Common myeloid progenitor, CD34-positive (primary cell): ENCODE measurements around the gene ABLIM3.
A peak's percentile ranks its signal among the peaks of the same experiment; 100 is the strongest.
"Not testable (repeated sequence)": the region's sequence is repeated elsewhere in the genome, so short reads cannot be mapped to it uniquely, and the experiment has no call there.

ENCODE experiments used
- CTCF ChIA-PET: fragments of 350-600 bp; sonication (Branson Sonifier 250); formaldehyde crosslinking; loops from one replicate; lab custom pipeline; 2021; ENCODE audit warnings: antibody characterized with exemption; lab: Charles Lee
- POLR2A ChIA-PET: fragments of 350-600 bp; sonication (Branson Sonifier 250); formaldehyde crosslinking; loops from one replicate; lab custom pipeline; 2021; ENCODE audit warnings: antibody characterized with exemption; lab: Charles Lee
- DNase-seq, 3 donors: peaks; one replicate each; pipeline versions ENCODE4 v3.0.0 to v3.0.0-alpha.2; 2013
- H3K27ac ChIP-seq, 2 experiments: 1 replicate in 1 of 2; 2 replicates in 1 of 2; pipeline ENCODE4 v1.7.0; 2013; ENCODE audit warnings: inconsistent platforms in 2 of 2, low read length in 2 of 2, mild to moderate bottlenecking in 2 of 2, low read depth in 1 of 2, moderate library complexity in 1 of 2; ENCODE audit not compliant: severe bottlenecking in 2 of 2, insufficient read depth in 1 of 2, poor library complexity in 1 of 2
- H3K27me3 ChIP-seq, 5 experiments: replicated peaks in 2 of 5; 1 replicate in 3 of 5; 2 replicates in 2 of 5; pipeline versions ENCODE4 v1.6.1 to v1.7.0; 2013; ENCODE audit warnings: low read length in 4 of 5, mild to moderate bottlenecking in 2 of 5, moderate library complexity in 2 of 5, inconsistent platforms in 1 of 5; ENCODE audit not compliant: insufficient read depth in 5 of 5, control insufficient read depth in 4 of 5
- H3K36me3 ChIP-seq, 4 experiments: 1 replicate in 2 of 4; 2 replicates in 2 of 4; pipeline versions ENCODE4 v1.6.1 to v1.7.0; 2013; ENCODE audit warnings: low read length in 3 of 4, control low read depth in 1 of 4, mild to moderate bottlenecking in 1 of 4; ENCODE audit not compliant: control insufficient read depth in 4 of 4, insufficient read depth in 4 of 4
- H3K4me1 ChIP-seq, 4 experiments: 1 replicate in 3 of 4; 2 replicates in 1 of 4; pipeline versions ENCODE4 v1.6.1 to v1.7.1; 2013; ENCODE audit warnings: low read length in 3 of 4, mild to moderate bottlenecking in 3 of 4, control low read depth in 1 of 4, inconsistent platforms in 1 of 4, moderate library complexity in 1 of 4; ENCODE audit not compliant: control insufficient read depth in 4 of 4, insufficient read depth in 4 of 4; ENCODE audit errors: control extremely low read depth in 1 of 4
- H3K4me3 ChIP-seq, 7 experiments: 1 replicate in 4 of 7; 2 replicates in 3 of 7; pipeline versions ENCODE4 v1.5.1 to v1.7.0; 2013; ENCODE audit warnings: mild to moderate bottlenecking in 7 of 7, low read length in 6 of 7, moderate library complexity in 6 of 7, inconsistent platforms in 2 of 7, low read depth in 2 of 7, control low read depth in 1 of 7; ENCODE audit not compliant: insufficient read depth in 4 of 7, control insufficient read depth in 1 of 7; ENCODE audit errors: extremely low read depth in 1 of 7
- H3K9me3 ChIP-seq, 5 experiments: 1 replicate in 4 of 5; 2 replicates in 1 of 5; pipeline versions ENCODE4 v1.6.1 to v1.7.1; 2013; ENCODE audit warnings: low read length in 4 of 5, mild to moderate bottlenecking in 2 of 5, inconsistent platforms in 1 of 5, low read depth in 1 of 5, moderate library complexity in 1 of 5; ENCODE audit not compliant: control insufficient read depth in 4 of 5, insufficient read depth in 2 of 5; ENCODE audit errors: control extremely low read depth in 1 of 5
- WGBS: methylation state at CpG from one replicate; pipeline ENCODE4 v1.1.5; 2013; ENCODE audit not compliant: insufficient coverage; 5-methylcytosine and 5-hydroxymethylcytosine counted together

Gene ABLIM3

GRCh38 chr5:149267241-149267973 is 126.1 kb downstream of the ABLIM3 start:
- Histone ChIP-seq H3K4me1 (peaks cover under 1 to 21% (median 12%) of the 10 kb centered on the region in 4 experiments), H3K36me3 (no peaks in the 10 kb centered on the region), H3K4me3 (no peak overlapping the region), H3K27me3 (peaks cover 0 to 14% (median 7%) of the 10 kb centered on the region in 5 experiments), H3K9me3 (peaks cover 0 to 5% (median 3%) of the 10 kb centered on the region in 5 experiments), H3K27ac (no peak overlapping the region)
- DNase-seq, result no peak
- 100% methylated on average over 6 of the region's 9 CpGs for whole genome bisulfite sequencing
- CTCF ChIA-PET, result interaction anchor here (0.8 to 6.1 kb wide), 14 partner anchors 13 to 229 kb away, joined by 3 to 40 read pairs (median 6); partner anchors contain the start of gene ABLIM3
- POLR2A ChIA-PET, result no interaction called here

GRCh38 chr5:149268928-149269557 is 127.8 kb downstream of the ABLIM3 start:
- WGBS, result 13% methylated on average over 2 of the region's 6 CpGs
- Histone ChIP-seq H3K4me1 (peaks cover 2 to 25% (median 13%) of the 10 kb centered on the region in 4 experiments), H3K4me3 (no peak overlapping the region), H3K27me3 (peaks cover 0 to 23% (median 9%) of the 10 kb centered on the region in 5 experiments), H3K36me3 (no peaks in the 10 kb centered on the region), H3K27ac (no peak overlapping the region), H3K9me3 (peaks cover 0 to 5% (median 3%) of the 10 kb centered on the region in 5 experiments)
- peak; percentile 63 to 80 (median 77) for DNase-seq
- CTCF ChIA-PET, result interaction anchor here (0.6 to 3.6 kb wide), 33 partner anchors 8 to 1264 kb away, joined by 3 to 15 read pairs (median 4); partner anchors contain the start of gene ABLIM3
- POLR2A ChIA-PET, result interaction anchor here (1.0 kb wide), 1 partner anchor 45 kb away, joined by 5 read pairs; no protein-coding TSS in a partner anchor

- DNase-seq, result peak in 2 of 3 donors; percentile 25 to 47
- peaks cover 2 to 15% (median 13%) of the 10 kb centered on the region in 4 experiments for H3K4me1 ChIP-seq
- no peaks in the 10 kb centered on the region for H3K36me3 ChIP-seq
- peaks cover 0 to 5% (median 3%) of the 10 kb centered on the region in 5 experiments for H3K9me3 ChIP-seq
- POLR2A ChIA-PET, result no interaction called here
- peak overlapping the region in 6 of 7 experiments; percentile 44 to 80 (median 66) for H3K4me3 ChIP-seq
- 5% methylated on average over 40 of the region's 40 CpGs for WGBS
- H3K27ac ChIP-seq, result no peak overlapping the region
- H3K27me3 ChIP-seq, result peaks cover 0 to 23% (median 9%) of the 10 kb centered on the region in 5 experiments
- CTCF ChIA-PET, result interaction anchor here (1.3 to 3.6 kb wide), 2 partner anchors 31 to 130 kb away, joined by 4 to 15 read pairs; partner anchors contain the start of gene ABLIM3
These were observed 130.0 kb downstream of the ABLIM3 start for GRCh38 chr5:149271195-149271715.

- Histone ChIP-seq H3K27me3 (peaks cover 0 to 23% (median 9%) of the 10 kb centered on the region in 5 experiments), H3K4me3 (peak within 1 kb of the TSS in 6 of 7 experiments; percentile 44 to 80 (median 66)), H3K4me1 (peaks cover 2 to 15% (median 13%) of the 10 kb centered on the region in 4 experiments), H3K9me3 (peaks cover 0 to 5% (median 3%) of the 10 kb centered on the region in 5 experiments), H3K27ac (no peak within 1 kb of the TSS), H3K36me3 (no peaks in the 10 kb centered on the region)
- under 1% methylated on average over 69 of the region's 81 CpGs for WGBS
- CTCF ChIA-PET, result interaction anchor here (0.9 to 1.4 kb wide), 3 partner anchors 8 to 109 kb away, joined by 3 to 4 read pairs (median 4); no protein-coding TSS in a partner anchor
- POLR2A ChIA-PET, result interaction anchor here (0.6 kb wide), 1 partner anchor 20 kb away, joined by 3 read pairs; no protein-coding TSS in a partner anchor
- peak in 2 of 3 donors; percentile 51 to 66 for DNase-seq
These were observed 130.6 kb downstream of the ABLIM3 start, which contains the start of gene AFAP1L1 for GRCh38 chr5:149271716-149272563. AFAP1L1 (plus strand) TSS chr5:149271859; CDS start chr5:149271969, 110 bp downstream.

- Histone ChIP-seq H3K27me3 (peaks cover 0 to 23% (median 9%) of the 10 kb centered on the region in 5 experiments), H3K4me1 (peaks cover 2 to 19% (median 13%) of the 10 kb centered on the region in 4 experiments), H3K4me3 (peak overlapping the region in 1 of 7 experiments; percentile 68)
- DNase-seq, H3K9me3 ChIP-seq, H3K27ac ChIP-seq, POLR2A ChIA-PET, H3K36me3 ChIP-seq: not testable (repeated sequence)
- CTCF ChIA-PET, result interaction anchor here (0.9 to 1.4 kb wide), 3 partner anchors 9 to 108 kb away, joined by 3 to 4 read pairs (median 4); no protein-coding TSS in a partner anchor
- 77% methylated on average over 12 of the region's 16 CpGs for WGBS
These were observed 131.5 kb downstream of the ABLIM3 start for GRCh38 chr5:149272781-149273180.

- peaks cover 0 to 23% (median 9%) of the 10 kb centered on the region in 5 experiments for H3K27me3 ChIP-seq
- H3K4me1 ChIP-seq, result peaks cover 2 to 20% (median 13%) of the 10 kb centered on the region in 4 experiments
- no peak for DNase-seq
- no peaks in the 10 kb centered on the region for H3K36me3 ChIP-seq
- POLR2A ChIA-PET, result no interaction called here
- CTCF ChIA-PET, result interaction anchor here (1.2 to 1.4 kb wide), 2 partner anchors 9 to 10 kb away, joined by 4 read pairs; no protein-coding TSS in a partner anchor
- H3K9me3 ChIP-seq, result peaks cover 0 to 4% (median 3%) of the 10 kb centered on the region in 5 experiments
- H3K27ac ChIP-seq, result no peak overlapping the region
- no peak overlapping the region for H3K4me3 ChIP-seq
- 90% methylated on average over 2 of the region's 5 CpGs for WGBS
These were observed 131.9 kb downstream of the ABLIM3 start for GRCh38 chr5:149273237-149273636.
